Measurements from ENCODE around the gene CDH16. TPM values are rescaled to one million over a fixed set of nuclear protein-coding genes. Genes with fewer than 3 reads are reported as not detected.

Gene CDH16
- total RNA-seq, 1 donor from 2014 or later: not detected

DNA sequence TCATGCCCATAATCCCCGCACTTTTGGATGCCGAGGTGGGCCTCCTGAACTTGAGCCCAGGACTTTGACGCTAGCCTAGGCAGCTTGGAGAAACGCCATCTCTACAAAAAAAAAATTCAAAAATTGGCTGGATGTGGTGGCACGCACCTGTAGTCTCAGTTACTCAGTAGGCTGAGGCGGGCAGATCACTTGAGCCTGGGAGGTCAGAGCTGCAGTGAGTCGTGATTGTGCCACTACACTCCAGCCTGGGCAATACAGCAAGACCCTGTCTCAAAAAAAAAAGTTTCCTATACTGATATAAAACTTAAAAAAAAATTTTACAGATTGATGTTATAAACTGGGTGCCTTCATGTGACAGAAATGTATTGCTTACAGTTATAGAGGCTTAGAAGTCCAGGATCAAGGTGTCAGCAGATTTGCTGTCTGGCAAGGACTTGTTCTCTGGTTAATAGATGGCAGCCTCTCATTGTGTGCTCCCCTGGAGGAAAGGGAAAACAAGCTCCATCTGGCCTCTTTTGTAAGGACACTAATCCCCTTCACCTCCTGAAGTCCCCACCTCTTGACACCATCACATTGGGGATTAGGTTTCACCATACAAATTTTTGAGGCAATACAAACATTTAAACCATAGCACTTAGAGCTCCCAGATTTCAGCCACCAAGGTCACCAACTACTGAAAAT, 33.9 kb upstream of the CDH16 start:
- Mint-ChIP-seq H3K4me1 (peaks cover 16% of the 10 kb centered on the region), H3K27me3 (ENCODE audit: low read depth) (peaks cover 8% of the 10 kb centered on the region), H3K27ac (no peak overlapping the region), H3K4me3 (no peak overlapping the region), H3K36me3 (no peaks in the 10 kb centered on the region), H3K9me3 (peaks cover 8% of the 10 kb centered on the region)
- TF ChIP-seq, protein P1, sequence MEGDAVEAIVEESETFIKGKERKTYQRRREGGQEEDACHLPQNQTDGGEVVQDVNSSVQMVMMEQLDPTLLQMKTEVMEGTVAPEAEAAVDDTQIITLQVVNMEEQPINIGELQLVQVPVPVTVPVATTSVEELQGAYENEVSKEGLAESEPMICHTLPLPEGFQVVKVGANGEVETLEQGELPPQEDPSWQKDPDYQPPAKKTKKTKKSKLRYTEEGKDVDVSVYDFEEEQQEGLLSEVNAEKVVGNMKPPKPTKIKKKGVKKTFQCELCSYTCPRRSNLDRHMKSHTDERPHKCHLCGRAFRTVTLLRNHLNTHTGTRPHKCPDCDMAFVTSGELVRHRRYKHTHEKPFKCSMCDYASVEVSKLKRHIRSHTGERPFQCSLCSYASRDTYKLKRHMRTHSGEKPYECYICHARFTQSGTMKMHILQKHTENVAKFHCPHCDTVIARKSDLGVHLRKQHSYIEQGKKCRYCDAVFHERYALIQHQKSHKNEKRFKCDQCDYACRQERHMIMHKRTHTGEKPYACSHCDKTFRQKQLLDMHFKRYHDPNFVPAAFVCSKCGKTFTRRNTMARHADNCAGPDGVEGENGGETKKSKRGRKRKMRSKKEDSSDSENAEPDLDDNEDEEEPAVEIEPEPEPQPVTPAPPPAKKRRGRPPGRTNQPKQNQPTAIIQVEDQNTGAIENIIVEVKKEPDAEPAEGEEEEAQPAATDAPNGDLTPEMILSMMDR (IDR thresholded peaks at IDR 0.05; ENCODE audit: unreplicated experiment): no peak
- no peak for DNase-seq (ENCODE audit: low spot score in 2 of 2, unreplicated experiment in 2 of 2)

DNA sequence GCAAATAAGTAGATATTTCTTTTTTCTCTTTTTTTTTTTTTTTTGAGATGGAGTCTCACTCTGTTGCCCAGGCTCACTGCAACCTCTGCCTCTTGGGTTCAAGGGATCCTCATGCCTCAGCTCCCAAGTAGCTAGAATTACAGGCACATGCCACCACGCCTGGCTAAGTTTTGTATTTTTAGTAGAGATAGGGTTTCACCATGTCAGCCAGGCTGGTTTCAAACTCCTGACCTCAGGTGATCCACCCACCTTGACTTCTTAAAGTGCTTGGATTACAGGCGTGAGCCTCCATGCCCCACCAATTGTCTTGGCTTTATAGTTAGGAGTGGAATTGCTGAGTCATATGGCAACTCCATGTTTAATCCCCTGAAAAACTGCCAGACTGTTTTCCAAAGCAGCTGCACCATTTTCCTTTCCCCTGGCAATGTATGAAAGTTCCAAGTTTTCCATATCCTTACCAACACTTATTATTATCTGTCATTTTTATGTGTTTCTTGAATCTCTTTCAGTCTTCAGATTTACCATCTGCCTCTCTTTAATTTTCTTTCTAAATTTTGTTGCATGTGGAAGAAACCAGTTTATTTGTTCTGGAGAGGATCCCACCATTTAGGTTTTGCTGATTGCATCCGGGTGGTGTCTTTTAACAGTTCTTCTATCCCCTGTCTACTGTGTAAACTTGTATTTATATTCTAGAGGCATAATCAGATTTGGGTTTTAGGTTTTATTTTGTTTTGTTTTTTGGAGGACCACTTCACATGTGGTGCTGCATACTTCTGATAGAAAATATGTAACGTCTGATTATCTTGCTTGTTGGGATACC, 32.5 kb upstream of the CDH16 start:
- Mint-ChIP-seq H3K36me3 (no peaks in the 10 kb centered on the region), H3K27ac (no peak overlapping the region), H3K9me3 (peaks cover 8% of the 10 kb centered on the region), H3K4me3 (no peak overlapping the region), H3K4me1 (peaks cover 14% of the 10 kb centered on the region), H3K27me3 (ENCODE audit: low read depth) (peaks cover 7% of the 10 kb centered on the region)
- TF ChIP-seq, protein P1 (IDR thresholded peaks at IDR 0.05; ENCODE audit: unreplicated experiment): no peak
- DNase-seq (ENCODE audit: low spot score in 2 of 2, unreplicated experiment in 2 of 2): no peak

DNA sequence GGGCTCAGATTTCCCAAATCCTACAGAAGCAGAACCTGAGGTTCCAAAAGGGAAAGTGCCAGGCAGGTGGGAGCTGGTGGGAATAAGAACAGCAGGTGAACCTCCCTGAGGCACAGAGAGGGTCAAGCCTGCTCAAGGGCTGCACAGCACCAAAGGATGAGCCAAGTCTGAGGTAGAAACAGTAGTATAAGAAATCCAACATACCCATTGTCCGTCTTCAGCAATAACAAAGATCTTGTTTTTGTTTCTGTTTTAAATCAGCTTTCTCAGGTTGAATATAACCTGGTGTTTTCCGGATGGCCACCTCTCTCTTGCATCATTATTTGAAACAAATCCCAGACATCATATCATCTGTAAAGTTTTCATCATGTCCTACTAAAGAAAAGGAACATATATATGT, 31.8 kb upstream of the CDH16 start:
- peaks cover 8% of the 10 kb centered on the region for H3K9me3 Mint-ChIP-seq
- H3K27ac Mint-ChIP-seq: no peak overlapping the region
- H3K4me3 Mint-ChIP-seq: no peak overlapping the region
- TF ChIP-seq, protein P1 (IDR thresholded peaks at IDR 0.05; ENCODE audit: unreplicated experiment): no peak
- peaks cover 7% of the 10 kb centered on the region for H3K27me3 Mint-ChIP-seq (ENCODE audit: low read depth)
- peaks cover 7% of the 10 kb centered on the region for H3K4me1 Mint-ChIP-seq
- DNase-seq (ENCODE audit: low spot score in 2 of 2, unreplicated experiment in 2 of 2): no peak
- H3K36me3 Mint-ChIP-seq: no peaks in the 10 kb centered on the region

DNA sequence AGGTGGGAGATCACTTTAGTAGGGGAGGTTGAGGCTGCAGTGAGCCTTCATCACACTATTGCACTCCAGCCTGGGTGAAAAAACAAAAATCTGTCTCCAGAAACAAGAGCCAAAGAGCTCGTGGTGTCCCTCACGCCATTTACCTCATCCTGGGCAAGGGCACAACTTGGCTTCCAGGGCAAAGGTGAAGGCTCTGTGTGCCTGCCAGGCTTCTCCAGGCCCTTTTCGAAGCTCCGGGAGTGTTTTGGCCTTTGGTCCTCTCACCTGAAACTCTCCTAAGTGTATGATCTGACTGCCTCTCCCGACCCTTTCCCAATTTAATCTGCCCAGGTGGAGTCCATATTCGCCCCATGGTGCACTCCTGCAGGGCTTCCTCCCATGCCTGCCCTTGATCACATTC, 30.8 kb upstream of the CDH16 start:
- H3K27me3 Mint-ChIP-seq (ENCODE audit: low read depth): peaks cover 7% of the 10 kb centered on the region
- no peak for DNase-seq (ENCODE audit: low spot score in 2 of 2, unreplicated experiment in 2 of 2)

DNA sequence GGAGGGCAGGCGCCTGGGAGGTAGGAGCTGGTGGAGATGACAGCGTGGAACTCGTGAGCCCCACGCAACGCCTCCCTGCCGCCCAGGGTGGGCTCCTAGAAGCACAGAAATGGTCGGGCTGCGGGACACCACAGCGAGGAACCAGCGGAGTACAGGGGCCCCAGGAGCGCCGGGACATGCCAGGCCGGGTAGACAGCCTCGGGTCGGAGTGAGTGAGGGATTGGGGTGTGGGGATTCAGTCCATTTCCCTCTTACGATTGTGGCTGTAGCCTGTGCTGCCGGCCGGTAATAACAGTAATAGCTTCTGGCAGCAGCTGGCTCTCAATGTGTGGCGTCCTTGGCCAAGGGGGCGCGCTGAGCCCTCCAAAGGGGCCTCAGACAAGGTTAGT, 30.1 kb upstream of the CDH16 start:
- DNase-seq (ENCODE audit: low spot score in 2 of 2, unreplicated experiment in 2 of 2): no peak
- TF ChIP-seq, protein P1 (IDR thresholded peaks at IDR 0.05; ENCODE audit: unreplicated experiment): no peak
- no peak overlapping the region for H3K4me3 Mint-ChIP-seq
- peaks cover under 1% of the 10 kb centered on the region for H3K4me1 Mint-ChIP-seq
- H3K36me3 Mint-ChIP-seq: no peaks in the 10 kb centered on the region
- peaks cover 8% of the 10 kb centered on the region for H3K9me3 Mint-ChIP-seq
- peaks cover 5% of the 10 kb centered on the region for H3K27me3 Mint-ChIP-seq (ENCODE audit: low read depth)
- no peak overlapping the region for H3K27ac Mint-ChIP-seq

More for the DNA sequence above, 30.8 kb upstream of the CDH16 start:
- Mint-ChIP-seq H3K36me3 (no peaks in the 10 kb centered on the region), H3K4me3 (no peak overlapping the region), H3K27ac (no peak overlapping the region), H3K9me3 (peaks cover 8% of the 10 kb centered on the region), H3K4me1 (peaks cover 2% of the 10 kb centered on the region)
- TF ChIP-seq, protein P1 (IDR thresholded peaks at IDR 0.05; ENCODE audit: unreplicated experiment): no peak
